H9 (cell line): Measurements from ENCODE around the gene CAMK2N1. TPM values are rescaled to one million over a fixed set of nuclear protein-coding genes. Genes with fewer than 3 reads are reported as not detected.

Experiments used
- DNase-seq: peaks from one replicate; pipeline ENCODE4 v3.0.0-alpha.2; 2017
- H2AFZ ChIP-seq: one replicate; pipeline ENCODE4 v1.6.1; 2013; ENCODE audit warnings: mild to moderate bottlenecking, low read length, control low read depth, moderate library complexity
- H2AK5ac ChIP-seq: 2 replicates; pipeline ENCODE4 v1.6.1; 2013; ENCODE audit warnings: low read length, control low read depth, mixed read lengths; ENCODE audit not compliant: insufficient read length
- H2BK120ac ChIP-seq: one replicate; pipeline ENCODE4 v1.6.1; 2013; ENCODE audit warnings: low read depth, mild to moderate bottlenecking, low read length, control low read depth, inconsistent platforms; ENCODE audit not compliant: poor library complexity, severe bottlenecking
- H2BK12ac ChIP-seq: 2 replicates; pipeline ENCODE4 v1.6.1; 2013; ENCODE audit warnings: low read length, control low read depth, mixed read lengths, low read depth; ENCODE audit not compliant: insufficient read length
- H2BK15ac ChIP-seq: 2 replicates; pipeline ENCODE4 v1.6.1; 2013; ENCODE audit warnings: low read depth, low read length, control low read depth
- H2BK20ac ChIP-seq: one replicate; pipeline ENCODE4 v1.6.1; 2013; ENCODE audit warnings: low read depth, mild to moderate bottlenecking, low read length, control low read depth, inconsistent platforms; ENCODE audit not compliant: poor library complexity, severe bottlenecking
- H2BK5ac ChIP-seq: 2 replicates; pipeline ENCODE4 v1.6.1; 2013; ENCODE audit warnings: low read length, control low read depth, mixed read lengths; ENCODE audit not compliant: insufficient read length
- H3K14ac ChIP-seq: 2 replicates; pipeline ENCODE4 v1.6.1; 2013; ENCODE audit warnings: low read length, control low read depth; ENCODE audit not compliant: insufficient read depth
- H3K18ac ChIP-seq: 2 replicates; pipeline ENCODE4 v1.6.1; 2013; ENCODE audit warnings: low read depth, mild to moderate bottlenecking, mixed read lengths, low read length, control low read depth; ENCODE audit not compliant: insufficient read length
- H3K23ac ChIP-seq: 2 replicates; pipeline ENCODE4 v1.6.1; 2013; ENCODE audit warnings: low read length, control low read depth, mixed read lengths, low read depth; ENCODE audit not compliant: insufficient read length
- H3K23me2 ChIP-seq: 2 replicates; pipeline ENCODE4 v1.6.1; 2013; ENCODE audit warnings: low read depth, mild to moderate bottlenecking, mixed read lengths, low read length, control low read depth; ENCODE audit not compliant: insufficient read length, poor library complexity, severe bottlenecking
- H3K27ac ChIP-seq: 2 replicates; pipeline ENCODE4 v1.5.1; 2013; ENCODE audit warnings: low read length, control low read depth, mixed read lengths, low read depth; ENCODE audit not compliant: insufficient read length
- H3K27me3 ChIP-seq: 2 replicates; pipeline ENCODE4 v1.6.1; 2013; ENCODE audit warnings: low read length, control low read depth, inconsistent platforms; ENCODE audit not compliant: insufficient read depth
- H3K4ac ChIP-seq: 2 replicates; pipeline ENCODE4 v1.6.1; 2013; ENCODE audit warnings: low read depth, mild to moderate bottlenecking, control low read depth, inconsistent platforms, low read length, moderate library complexity
- H3K4me1 ChIP-seq: 2 replicates; pipeline ENCODE4 v1.6.1; 2013; ENCODE audit warnings: low read length, control low read depth, inconsistent platforms; ENCODE audit not compliant: insufficient read depth
- H3K4me2 ChIP-seq: 2 replicates; pipeline ENCODE4 v1.6.1; 2013; ENCODE audit warnings: low read length, control low read depth, mixed read lengths; ENCODE audit not compliant: insufficient read length, insufficient read depth
- H3K56ac ChIP-seq: 2 replicates; pipeline ENCODE4 v1.6.1; 2013; ENCODE audit warnings: low read depth, mild to moderate bottlenecking, mixed read lengths, low read length, control low read depth; ENCODE audit not compliant: insufficient read length
- H3K79me1 ChIP-seq: 2 replicates; pipeline ENCODE4 v1.6.1; 2013; ENCODE audit warnings: low read depth, mild to moderate bottlenecking, moderate library complexity, low read length, control low read depth, inconsistent platforms; ENCODE audit not compliant: insufficient read depth, poor library complexity, severe bottlenecking
- H3K79me2 ChIP-seq: 2 replicates; pipeline ENCODE4 v1.6.1; 2013; ENCODE audit warnings: low read length, control low read depth, inconsistent platforms; ENCODE audit not compliant: insufficient read depth
- H3K9ac ChIP-seq: 2 replicates; pipeline ENCODE4 v1.6.1; 2013; ENCODE audit warnings: low read length, control low read depth, mixed read lengths; ENCODE audit not compliant: insufficient read length; ENCODE audit errors: extremely low read depth
- H3K9me3 ChIP-seq: one replicate; pipeline ENCODE4 v1.6.1; 2013; ENCODE audit warnings: low read depth, low read length, inconsistent platforms; ENCODE audit not compliant: control insufficient read depth
- H3T11ph ChIP-seq: one replicate; pipeline ENCODE4 v1.6.1; 2013; ENCODE audit warnings: mild to moderate bottlenecking, low read length, control low read depth, inconsistent platforms
- H4K20me1 ChIP-seq: one replicate; pipeline ENCODE4 v1.6.1; 2013; ENCODE audit not compliant: control insufficient read depth, insufficient read length, insufficient read depth
- H4K5ac ChIP-seq: 2 replicates; pipeline ENCODE4 v1.6.1; 2013; ENCODE audit warnings: low read depth, mild to moderate bottlenecking, mixed read lengths, low read length, control low read depth; ENCODE audit not compliant: insufficient read length
- H4K8ac ChIP-seq: replicated peaks from 2 replicates; pipeline ENCODE4 v1.6.1; 2013; ENCODE audit warnings: low read length, control low read depth, mixed read lengths, low read depth; ENCODE audit not compliant: insufficient read length
- H4K91ac ChIP-seq: 2 replicates; pipeline ENCODE4 v1.6.1; 2013; ENCODE audit warnings: low read depth, mild to moderate bottlenecking, moderate library complexity, mixed read lengths, low read length, control low read depth; ENCODE audit not compliant: insufficient read length
- H3K27ac Mint-ChIP-seq, 3 experiments: 2 replicates in 2 of 3; 3 replicates in 1 of 3; pipeline ENCODE4 v1.8.0; 2020 to 2021; ENCODE audit warnings: mixed read lengths in 3 of 3, mild to moderate bottlenecking in 1 of 3, moderate library complexity in 1 of 3
- H3K27me3 Mint-ChIP-seq: 2 replicates; pipeline ENCODE4 v1.8.0; 2021; ENCODE audit warnings: low read depth, mild to moderate bottlenecking, moderate library complexity, mixed read lengths
- H3K36me3 Mint-ChIP-seq, 3 experiments: 2 replicates in 2 of 3; 3 replicates in 1 of 3; pipeline ENCODE4 v1.8.0; 2020 to 2021; ENCODE audit warnings: low read depth in 3 of 3, mixed read lengths in 3 of 3; ENCODE audit not compliant: insufficient read depth in 1 of 3
- H3K4me1 Mint-ChIP-seq, 2 experiments: 2 replicates each; pipeline ENCODE4 v1.8.0; 2020; ENCODE audit warnings: mixed read lengths in 2 of 2
- H3K4me3 Mint-ChIP-seq, 2 experiments: 2 replicates in 1 of 2; 3 replicates in 1 of 2; pipeline ENCODE4 v1.8.0; 2020 to 2021; ENCODE audit warnings: mild to moderate bottlenecking in 2 of 2, mixed read lengths in 2 of 2, moderate library complexity in 1 of 2
- H3K9me3 Mint-ChIP-seq, 2 experiments: 2 replicates in 1 of 2; 3 replicates in 1 of 2; pipeline ENCODE4 v1.8.0; 2020; ENCODE audit warnings: mild to moderate bottlenecking in 2 of 2, mixed read lengths in 2 of 2, moderate library complexity in 1 of 2
- CTCF ChIP-seq: fragments of 200-600 bp; sonication (generic); conservative IDR thresholded peaks from 3 replicates; pipeline ENCODE4 v1.8.0; 2021; ENCODE audit warnings: antibody characterized with exemption, mild to moderate bottlenecking
- WGBS: extraction: QIAGEN DNeasy Blood & Tissue Kit; methylation state at CpG from one replicate; pipeline ENCODE4 v1.1.7; 2013; ENCODE audit warnings: missing lambda C conversion rate, low lambda C conversion rate, mixed read lengths; ENCODE audit not compliant: insufficient read length; ENCODE audit errors: extremely low coverage; 5-methylcytosine and 5-hydroxymethylcytosine counted together
- total RNA-seq: library from RNA; stranded (reverse); gene quantifications from 2 replicates; pipeline ENCODE4 v1.2.1, GENCODE V29; 2021

The CAMK2N1 gene
- total RNA-seq, 1 experiment from 2014 or later, result 1.2 TPM

- peaks cover 0 to 6% of the 10 kb centered on the region in 2 experiments; a peak in 1 of 5 replicates for H3K9me3 Mint-ChIP-seq
- Histone ChIP-seq H3K79me1 (no peaks in the 10 kb centered on the region), H4K20me1 (no peaks in the 10 kb centered on the region), H2BK5ac (no peak overlapping the region), H2BK20ac (no peak overlapping the region), H4K8ac (no peak overlapping the region), H2BK12ac (no peak overlapping the region), H3K4me1 (no peaks in the 10 kb centered on the region), H3K23ac (no peak overlapping the region), H3K4ac (no peak overlapping the region), H3K79me2 (no peaks in the 10 kb centered on the region), H2BK120ac (no peak overlapping the region), H3K23me2 (no peaks in the 10 kb centered on the region), H3K4me2 (no peak overlapping the region), H4K5ac (no peak overlapping the region), H4K91ac (no peak overlapping the region), H3K18ac (no peak overlapping the region), H3K56ac (no peak overlapping the region), H3K9ac (no peak overlapping the region), H3K14ac (no peak overlapping the region), H2BK15ac (no peak overlapping the region), H3K27ac (no peak overlapping the region), H3T11ph (no peak overlapping the region), H3K27me3 (no peaks in the 10 kb centered on the region), H3K9me3 (no peaks in the 10 kb centered on the region), H2AFZ (no peak overlapping the region), H2AK5ac (no peak overlapping the region)
- H3K36me3 Mint-ChIP-seq, result no peaks in the 10 kb centered on the region
- H3K27me3 Mint-ChIP-seq, result peaks cover 33% of the 10 kb centered on the region
- H3K4me3 Mint-ChIP-seq, result no peak overlapping the region
- WGBS, result 100% methylated on average over 1 of the region's 1 CpG
- DNase-seq, result no peak
- TF ChIP-seq CTCF, result no peak
- no peaks in the 10 kb centered on the region for H3K4me1 Mint-ChIP-seq
- no peak overlapping the region for H3K27ac Mint-ChIP-seq
These were observed 22.5 kb downstream of the CAMK2N1 start for GRCh38 chr1:20463502-20463901.
